ENCODE measurements around the gene SDCCAG8. TPM values are rescaled to one million over a fixed set of nuclear protein-coding genes. Genes with fewer than 3 reads are reported as not detected.

The SDCCAG8 gene
- total RNA-seq, 2 experiments from 2014 or later: 18.3 to 21.2 TPM

GRCh38 chr1:243473227-243474135 lies 217.6 kb downstream of the SDCCAG8 start:
- Histone ChIP-seq H3K9me3 (ENCODE audit: control insufficient read depth in 1 of 2, insufficient read depth in 1 of 2, low read length in 2 of 2) (no peaks in the 10 kb centered on the region), H3K4me3 (ENCODE audit: low read length) (peak overlapping the region; percentile 46), H3K27me3 (ENCODE audit: control insufficient read depth in 1 of 2, insufficient read depth in 2 of 2, low read length in 2 of 2) (no peaks in the 10 kb centered on the region), H3K27ac (ENCODE audit: low read depth in 1 of 2, low read length in 2 of 2) (no peak overlapping the region), H3K4me1 (ENCODE audit: insufficient read depth, low read length) (peaks cover 3% of the 10 kb centered on the region), H3K36me3 (ENCODE audit: insufficient read depth, low read length) (no peaks in the 10 kb centered on the region)
- POLR2A ChIA-PET: no interaction called here
- Mint-ChIP-seq H3K27me3 (no peaks in the 10 kb centered on the region), H3K36me3 (ENCODE audit: low read depth) (peaks cover 4% of the 10 kb centered on the region), H3K4me3 (peak overlapping the region; percentile 77), H3K9me3 (no peaks in the 10 kb centered on the region), H3K27ac (peak overlapping the region; percentile 0), H3K4me1 (ENCODE audit: low read depth) (peaks cover 20% of the 10 kb centered on the region)
- DNase-seq (no peak), ATAC-seq (ENCODE audit: poor library complexity) (no peak)
- intact Hi-C loops (cut with DNase I, micrococcal nuclease): no loop called here
- CTCF ChIA-PET: no interaction called here
- TF ChIP-seq CTCF (IDR thresholded peaks at IDR 0.05): no peak

GRCh38 chr1:243474136-243474881 lies 218.5 kb downstream of the SDCCAG8 start:
- Histone ChIP-seq H3K9me3 (ENCODE audit: control insufficient read depth in 1 of 2, insufficient read depth in 1 of 2, low read length in 2 of 2) (no peaks in the 10 kb centered on the region), H3K4me1 (ENCODE audit: insufficient read depth, low read length) (peaks cover 3% of the 10 kb centered on the region), H3K4me3 (ENCODE audit: low read length) (no peak overlapping the region), H3K27me3 (ENCODE audit: control insufficient read depth in 1 of 2, insufficient read depth in 2 of 2, low read length in 2 of 2) (no peaks in the 10 kb centered on the region), H3K36me3 (ENCODE audit: insufficient read depth, low read length) (no peaks in the 10 kb centered on the region), H3K27ac (ENCODE audit: low read depth in 1 of 2, low read length in 2 of 2) (no peak overlapping the region)
- Mint-ChIP-seq H3K27ac (no peak overlapping the region), H3K4me1 (ENCODE audit: low read depth) (peaks cover 20% of the 10 kb centered on the region), H3K9me3 (no peaks in the 10 kb centered on the region), H3K36me3 (ENCODE audit: low read depth) (peaks cover 4% of the 10 kb centered on the region), H3K4me3 (no peak overlapping the region), H3K27me3 (no peaks in the 10 kb centered on the region)
- CTCF ChIA-PET: no interaction called here
- POLR2A ChIA-PET: no interaction called here
- ATAC-seq (ENCODE audit: poor library complexity) (no peak), DNase-seq (no peak)
- intact Hi-C loops (cut with DNase I, micrococcal nuclease): no loop called here
- TF ChIP-seq CTCF (IDR thresholded peaks at IDR 0.05): no peak

GRCh38 chr1:243474906-243475305 lies 219.1 kb downstream of the SDCCAG8 start:
- intact Hi-C loops (cut with DNase I, micrococcal nuclease): no loop called here
- no peak overlapping the region for H3K27ac Mint-ChIP-seq
- ATAC-seq (ENCODE audit: poor library complexity) (no peak), DNase-seq (no peak)
- no peak for TF ChIP-seq CTCF (IDR thresholded peaks at IDR 0.05)
- ChIA-PET POLR2A (no interaction called here), CTCF (no interaction called here)
- no peak overlapping the region for H3K27ac ChIP-seq (ENCODE audit: low read depth in 1 of 2, low read length in 2 of 2)
- no peaks in the 10 kb centered on the region for H3K27me3 ChIP-seq (ENCODE audit: control insufficient read depth in 1 of 2, insufficient read depth in 2 of 2, low read length in 2 of 2)
- no peaks in the 10 kb centered on the region for H3K27me3 Mint-ChIP-seq
- peaks cover 3% of the 10 kb centered on the region for H3K4me1 ChIP-seq (ENCODE audit: insufficient read depth, low read length)
- H3K36me3 Mint-ChIP-seq (ENCODE audit: low read depth): peaks cover 4% of the 10 kb centered on the region
- H3K4me3 ChIP-seq (ENCODE audit: low read length): no peak overlapping the region
- no peaks in the 10 kb centered on the region for H3K9me3 Mint-ChIP-seq
- no peaks in the 10 kb centered on the region for H3K36me3 ChIP-seq (ENCODE audit: insufficient read depth, low read length)
- H3K4me1 Mint-ChIP-seq (ENCODE audit: low read depth): peaks cover 20% of the 10 kb centered on the region
- no peaks in the 10 kb centered on the region for H3K9me3 ChIP-seq (ENCODE audit: control insufficient read depth in 1 of 2, insufficient read depth in 1 of 2, low read length in 2 of 2)
- H3K4me3 Mint-ChIP-seq: no peak overlapping the region

Measured in CD4-positive, alpha-beta T cell (primary cell).